GM12872 (cell line): ENCODE results near the gene SIPA1L3.

Experiments
- TF ChIP-seq, protein P1 (sequence below): IDR thresholded peaks from 3 replicates; pipeline ENCODE4 v1.5.1; 2011; ENCODE audit warnings: low read depth, mild to moderate bottlenecking, low read length, moderate library complexity; ENCODE audit not compliant: insufficient read depth

The SIPA1L3 gene

DNA sequence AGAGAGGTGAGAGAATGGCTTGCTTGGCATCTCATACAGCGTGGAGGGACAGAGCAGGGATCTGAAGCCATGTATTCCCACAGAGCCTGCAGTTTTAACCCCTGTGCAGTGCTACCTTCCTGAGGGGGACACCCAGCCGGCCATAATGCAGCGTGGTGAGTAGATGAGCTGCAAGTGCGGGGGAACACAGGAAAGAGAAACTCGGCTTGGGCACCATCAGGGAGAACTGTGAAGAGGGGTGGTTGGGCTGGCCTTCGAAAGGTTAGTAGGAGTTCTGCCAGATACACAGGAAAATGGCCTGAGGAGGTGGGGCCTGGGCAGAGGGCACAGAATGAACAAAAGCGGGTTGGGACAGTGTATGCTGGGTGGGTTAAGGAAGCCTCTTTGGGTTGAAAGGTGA, 88.3 kb downstream of the SIPA1L3 start:
- TF ChIP-seq, protein P1, sequence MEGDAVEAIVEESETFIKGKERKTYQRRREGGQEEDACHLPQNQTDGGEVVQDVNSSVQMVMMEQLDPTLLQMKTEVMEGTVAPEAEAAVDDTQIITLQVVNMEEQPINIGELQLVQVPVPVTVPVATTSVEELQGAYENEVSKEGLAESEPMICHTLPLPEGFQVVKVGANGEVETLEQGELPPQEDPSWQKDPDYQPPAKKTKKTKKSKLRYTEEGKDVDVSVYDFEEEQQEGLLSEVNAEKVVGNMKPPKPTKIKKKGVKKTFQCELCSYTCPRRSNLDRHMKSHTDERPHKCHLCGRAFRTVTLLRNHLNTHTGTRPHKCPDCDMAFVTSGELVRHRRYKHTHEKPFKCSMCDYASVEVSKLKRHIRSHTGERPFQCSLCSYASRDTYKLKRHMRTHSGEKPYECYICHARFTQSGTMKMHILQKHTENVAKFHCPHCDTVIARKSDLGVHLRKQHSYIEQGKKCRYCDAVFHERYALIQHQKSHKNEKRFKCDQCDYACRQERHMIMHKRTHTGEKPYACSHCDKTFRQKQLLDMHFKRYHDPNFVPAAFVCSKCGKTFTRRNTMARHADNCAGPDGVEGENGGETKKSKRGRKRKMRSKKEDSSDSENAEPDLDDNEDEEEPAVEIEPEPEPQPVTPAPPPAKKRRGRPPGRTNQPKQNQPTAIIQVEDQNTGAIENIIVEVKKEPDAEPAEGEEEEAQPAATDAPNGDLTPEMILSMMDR, result no peak

DNA sequence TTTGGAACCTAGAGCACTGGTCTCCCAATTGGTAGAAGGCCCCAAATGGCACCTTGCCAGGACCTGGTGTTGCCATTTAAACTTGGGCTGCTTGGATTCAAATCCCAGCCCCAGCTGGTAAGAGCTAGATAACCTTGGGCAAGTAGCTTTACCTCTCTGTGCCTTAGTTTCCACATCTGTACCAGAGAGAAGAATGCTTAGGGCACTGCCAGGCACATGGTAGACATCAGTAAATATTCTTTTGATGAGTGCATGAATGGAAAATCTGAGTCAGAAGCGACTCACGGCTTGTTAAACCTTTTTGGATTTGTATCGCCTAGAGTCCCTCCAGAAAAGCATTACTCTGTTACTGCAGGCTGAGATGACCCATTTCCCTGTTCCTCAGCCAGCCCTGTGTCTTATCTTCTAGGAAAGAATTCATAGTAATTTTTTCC, 90.9 kb downstream of the SIPA1L3 start:
- TF ChIP-seq, protein P1, result no peak

DNA sequence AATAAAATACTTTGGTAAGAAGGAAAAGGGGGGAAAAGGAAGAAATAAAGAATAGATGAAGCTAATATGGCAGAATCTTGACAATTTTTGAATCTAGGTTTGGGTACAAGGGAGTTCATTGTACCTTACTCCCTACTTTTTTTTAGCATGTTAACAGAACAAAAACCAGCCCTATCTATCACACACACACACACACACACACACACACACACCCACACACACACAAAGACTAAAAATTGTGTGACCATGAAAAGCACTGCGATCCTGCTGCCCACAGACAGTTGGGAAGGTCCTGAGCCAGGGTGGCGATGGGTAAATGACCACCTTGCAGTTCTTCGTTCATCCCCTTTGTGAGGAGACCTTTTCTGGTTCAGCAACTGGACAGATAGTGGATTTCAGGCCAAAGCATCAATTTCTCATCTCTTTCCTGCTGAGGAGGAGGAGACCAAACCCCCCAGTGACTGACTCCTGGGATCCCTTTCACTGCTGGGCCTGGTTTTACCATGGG, 91.8 kb downstream of the SIPA1L3 start:
- TF ChIP-seq, protein P1, result no peak

DNA sequence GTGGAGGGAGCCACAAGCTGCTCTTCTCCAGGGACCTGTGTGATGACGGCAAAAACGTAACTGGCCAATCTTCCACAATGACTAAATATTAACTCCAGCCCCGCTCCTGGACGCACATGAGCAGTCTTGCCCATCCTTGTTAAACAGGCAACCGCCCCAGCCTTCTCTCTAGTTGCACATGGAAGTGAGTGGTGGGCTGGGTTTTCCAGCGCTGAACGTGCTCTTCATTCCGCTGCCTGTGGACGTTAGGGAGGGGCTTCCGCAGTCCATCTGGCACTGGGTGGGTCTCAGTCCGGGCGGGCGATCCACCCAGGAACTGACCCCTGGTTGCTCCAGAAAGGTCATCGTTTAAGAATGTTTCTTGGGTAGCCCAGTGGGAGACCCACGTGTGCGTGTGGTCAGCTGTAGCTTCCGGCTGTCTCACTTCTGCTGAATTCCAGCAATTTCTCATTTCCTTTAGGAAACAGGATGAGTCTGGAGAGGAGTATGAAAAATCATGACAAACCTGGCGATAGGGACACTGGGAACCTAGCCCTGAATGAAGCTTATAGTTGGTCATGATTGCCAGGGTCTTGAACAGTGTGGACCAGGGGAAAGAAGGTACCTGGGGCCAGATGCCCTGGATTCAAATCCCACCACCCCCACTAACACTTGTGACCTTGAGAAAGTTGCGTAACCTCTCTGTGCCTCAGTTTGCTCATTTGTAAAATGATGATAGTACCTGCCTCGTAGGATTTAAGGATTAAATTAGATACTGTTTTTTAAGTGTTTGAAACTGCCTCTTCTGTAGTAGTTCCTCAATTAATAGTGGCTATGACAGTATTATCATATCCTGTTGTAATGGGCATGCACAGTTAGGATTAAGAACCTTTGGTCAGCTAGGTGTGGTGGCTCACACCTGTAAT, 92.6 kb downstream of the SIPA1L3 start:
- TF ChIP-seq, protein P1, result no peak

DNA sequence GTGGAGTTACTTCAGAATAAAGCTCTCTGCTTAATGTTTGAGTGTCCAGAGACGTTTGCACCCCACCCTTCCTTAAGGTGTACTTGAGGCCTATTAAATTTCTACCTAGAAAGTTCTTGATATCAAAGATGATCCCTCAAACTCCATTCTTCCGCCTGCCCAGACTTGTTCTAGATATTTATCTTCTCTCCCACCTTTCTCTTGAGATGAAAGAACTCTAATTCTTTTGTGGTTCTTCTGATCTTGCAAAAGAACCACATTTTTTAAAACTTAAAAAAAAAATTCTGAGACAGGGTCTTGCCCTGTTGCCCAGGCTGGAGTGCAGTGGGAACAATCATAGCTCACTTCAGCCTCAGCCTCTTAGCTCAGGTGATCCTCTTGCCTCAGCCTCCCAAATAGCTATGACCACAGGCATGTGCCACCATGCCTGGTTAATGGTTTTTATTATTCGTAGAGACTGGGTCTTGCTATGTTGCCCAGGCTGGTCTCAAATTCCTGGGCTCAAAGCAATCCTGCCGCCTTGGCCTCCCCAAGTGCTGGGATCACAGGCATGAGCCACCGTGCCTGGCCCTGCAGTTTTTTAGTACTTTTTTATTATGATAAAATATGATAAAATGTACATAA, 94.3 kb downstream of the SIPA1L3 start:
- TF ChIP-seq, protein P1, result no peak

DNA sequence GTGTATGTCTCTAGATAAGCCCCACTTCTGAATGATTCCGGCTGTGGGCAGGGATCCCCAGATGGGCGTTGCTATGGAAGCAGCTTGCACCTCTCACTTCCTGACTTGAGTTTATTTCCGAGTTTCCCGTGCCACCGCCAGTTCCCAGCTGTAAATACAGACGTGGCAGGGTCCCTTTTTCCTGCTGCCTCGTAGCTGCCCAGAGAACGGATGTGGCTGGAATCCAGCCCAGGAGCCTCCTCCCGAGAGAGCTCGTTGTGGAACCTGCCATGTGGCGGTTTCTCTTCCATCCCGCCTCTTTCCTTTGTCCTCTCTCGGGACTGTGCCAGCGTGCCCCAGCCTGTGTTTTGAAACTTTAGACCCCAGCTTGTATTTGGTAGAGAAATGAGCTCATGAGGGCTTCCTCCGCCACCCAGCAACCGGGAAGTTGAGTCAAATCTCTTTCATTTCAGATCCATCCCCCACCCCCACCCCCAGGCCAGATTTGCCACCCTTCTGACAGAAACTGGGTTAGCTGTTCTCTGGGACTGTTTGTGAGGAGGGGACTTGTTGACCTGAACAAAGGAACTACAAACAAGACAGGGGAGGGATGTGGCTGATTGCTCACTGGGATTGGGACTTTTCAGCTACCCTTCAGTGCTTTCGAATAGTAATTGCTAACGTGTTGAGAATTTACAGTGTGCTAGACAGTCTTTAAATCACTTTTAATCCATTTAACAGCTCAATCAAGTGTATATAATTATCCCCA, 96.6 kb downstream of the SIPA1L3 start:
- TF ChIP-seq, protein P1, result no peak

DNA sequence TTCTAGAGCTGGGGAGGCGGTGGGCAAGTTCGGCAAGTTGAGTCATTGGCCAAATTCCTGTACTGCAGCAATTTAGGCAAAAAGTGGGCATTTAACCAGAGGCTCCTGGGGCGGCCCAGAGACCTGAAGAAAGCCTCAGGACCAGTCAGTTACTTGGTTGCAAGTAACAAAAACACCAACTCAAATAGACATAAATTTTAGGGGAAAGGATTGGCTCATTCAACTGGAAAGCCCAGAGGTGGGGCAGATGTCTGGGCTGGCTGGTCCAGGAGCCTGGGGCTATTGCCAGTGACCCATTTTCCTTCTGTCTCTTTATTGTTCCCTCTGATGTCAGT, 97.1 kb downstream of the SIPA1L3 start:
- TF ChIP-seq, protein P1, result no peak
